HG03025 (cell line): ENCODE data around the gene ALDH18A1.

Source experiments
- ATAC-seq: cut with Tn5 transposase; IDR thresholded peaks from one replicate; pipeline ENCODE4 v1.9.1; 2021; ENCODE audit warnings: mild to moderate bottlenecking, moderate library complexity; ENCODE audit not compliant: unreplicated experiment, low FRiP score

ALDH18A1 gene

DNA sequence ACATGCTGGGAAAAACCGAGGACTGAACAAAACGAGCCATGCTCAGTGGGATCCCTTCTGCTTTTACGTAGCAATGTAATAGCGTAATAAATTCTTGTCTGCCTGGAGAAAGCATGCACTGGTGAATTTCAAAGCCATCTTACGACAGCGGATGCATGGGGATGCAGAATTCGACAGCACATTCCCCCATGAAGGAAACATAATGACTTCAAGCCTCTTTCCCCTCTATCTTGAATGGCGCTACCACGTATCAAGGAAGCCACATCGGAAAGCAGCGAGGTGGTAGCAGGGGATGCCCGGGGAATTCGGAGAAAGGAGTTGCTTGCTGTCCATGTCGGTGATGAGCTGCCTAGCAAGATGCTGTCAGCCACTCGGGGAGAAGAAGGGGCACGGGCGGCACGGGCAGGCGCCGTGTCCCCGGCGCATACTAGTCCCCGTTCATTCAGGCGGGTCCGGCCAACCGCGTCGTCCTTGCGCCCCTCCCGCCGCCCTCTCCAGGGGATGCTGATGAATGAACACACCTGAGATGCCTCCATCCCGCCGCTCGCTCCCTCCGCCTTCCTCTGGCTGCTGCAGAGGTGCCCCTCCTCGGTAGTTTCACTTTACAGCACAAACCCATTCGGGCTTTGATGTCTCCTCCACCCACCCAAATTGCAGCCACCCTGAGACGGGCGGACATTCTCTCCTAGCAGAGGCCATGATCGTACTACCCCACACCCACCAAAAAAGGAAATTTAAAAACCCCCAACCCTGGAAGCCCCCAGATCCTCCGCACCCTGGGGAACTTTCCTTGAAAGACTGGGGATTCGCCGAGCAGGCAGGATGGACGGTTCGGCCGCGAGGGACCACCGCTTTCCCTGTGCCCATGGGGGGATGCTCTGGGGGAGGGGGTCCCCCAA lies 96.0 kb downstream of the ALDH18A1 start:
- ATAC-seq = no peak

DNA sequence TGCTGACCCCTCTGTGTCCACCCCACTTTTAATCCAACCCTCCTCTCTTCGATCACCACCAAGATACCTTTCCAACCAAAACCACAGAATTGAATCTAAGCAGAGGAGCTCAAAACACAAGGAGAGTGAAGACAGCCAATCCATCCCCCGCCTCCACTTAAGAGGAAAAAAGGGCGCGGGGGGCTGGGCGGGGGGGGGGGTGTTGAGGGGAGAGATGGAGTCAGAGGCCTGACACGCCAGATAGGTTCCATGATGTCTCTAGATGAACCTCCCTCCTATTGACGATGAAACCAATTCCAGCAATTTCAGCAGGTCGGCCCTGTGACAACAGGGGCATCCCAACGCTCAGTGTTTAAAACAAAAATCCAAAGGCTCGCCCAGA lies 96.6 kb downstream of the ALDH18A1 start:
- ATAC-seq = no peak

DNA sequence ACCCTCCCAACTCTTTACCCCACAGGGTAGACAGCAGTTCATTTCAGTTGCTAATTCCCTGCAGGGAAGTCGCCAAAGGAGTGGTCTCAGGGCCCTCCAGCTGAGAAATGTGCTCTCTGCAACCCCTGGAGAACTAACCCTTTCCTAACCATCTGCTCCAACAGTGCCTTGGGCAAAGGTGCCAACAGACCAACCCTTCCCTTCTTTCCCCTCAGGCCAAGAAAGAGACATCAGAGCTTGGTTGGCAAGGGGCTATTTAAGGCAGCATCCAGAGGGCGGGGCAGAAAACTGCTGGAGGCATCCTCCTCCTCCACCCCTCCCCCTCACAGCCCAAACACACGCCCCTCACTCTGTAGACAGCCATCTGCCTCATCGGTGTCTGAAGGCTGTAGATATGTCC lies 97.0 kb downstream of the ALDH18A1 start:
- no peak for ATAC-seq

DNA sequence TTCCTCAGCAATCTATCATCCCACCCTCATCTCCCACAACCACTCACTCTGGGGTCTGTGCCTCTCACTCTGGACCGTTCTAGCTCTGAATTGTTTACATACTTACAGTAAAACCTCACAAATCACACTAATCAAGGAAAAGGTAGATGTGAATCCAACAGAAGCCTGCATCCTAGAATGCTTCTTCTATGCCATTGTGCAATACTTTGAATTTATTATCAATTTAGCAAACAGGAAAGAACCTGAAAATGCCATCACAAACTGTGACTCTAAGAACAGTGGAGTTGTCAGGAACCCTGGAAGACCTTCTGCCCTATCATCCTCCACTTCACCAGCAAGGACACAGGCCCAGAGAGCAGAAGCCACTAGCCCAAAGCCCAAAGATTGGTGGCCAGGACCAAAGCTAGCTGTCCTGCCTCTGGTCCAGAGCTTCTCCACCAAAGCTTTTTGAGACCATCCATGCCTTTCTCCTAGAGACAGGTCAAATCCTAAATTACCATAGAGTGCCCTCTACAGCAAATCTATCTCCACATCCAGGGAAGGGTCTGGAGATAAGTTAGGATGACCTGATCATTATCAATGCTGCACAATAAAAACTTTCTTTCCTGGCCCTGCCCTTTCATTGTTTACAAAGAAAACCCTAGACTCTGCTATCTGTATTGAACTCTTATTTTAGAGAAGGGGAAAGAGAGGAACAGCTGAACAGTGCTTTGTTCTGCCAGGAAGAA lies 97.8 kb downstream of the ALDH18A1 start:
- ATAC-seq = no peak

DNA sequence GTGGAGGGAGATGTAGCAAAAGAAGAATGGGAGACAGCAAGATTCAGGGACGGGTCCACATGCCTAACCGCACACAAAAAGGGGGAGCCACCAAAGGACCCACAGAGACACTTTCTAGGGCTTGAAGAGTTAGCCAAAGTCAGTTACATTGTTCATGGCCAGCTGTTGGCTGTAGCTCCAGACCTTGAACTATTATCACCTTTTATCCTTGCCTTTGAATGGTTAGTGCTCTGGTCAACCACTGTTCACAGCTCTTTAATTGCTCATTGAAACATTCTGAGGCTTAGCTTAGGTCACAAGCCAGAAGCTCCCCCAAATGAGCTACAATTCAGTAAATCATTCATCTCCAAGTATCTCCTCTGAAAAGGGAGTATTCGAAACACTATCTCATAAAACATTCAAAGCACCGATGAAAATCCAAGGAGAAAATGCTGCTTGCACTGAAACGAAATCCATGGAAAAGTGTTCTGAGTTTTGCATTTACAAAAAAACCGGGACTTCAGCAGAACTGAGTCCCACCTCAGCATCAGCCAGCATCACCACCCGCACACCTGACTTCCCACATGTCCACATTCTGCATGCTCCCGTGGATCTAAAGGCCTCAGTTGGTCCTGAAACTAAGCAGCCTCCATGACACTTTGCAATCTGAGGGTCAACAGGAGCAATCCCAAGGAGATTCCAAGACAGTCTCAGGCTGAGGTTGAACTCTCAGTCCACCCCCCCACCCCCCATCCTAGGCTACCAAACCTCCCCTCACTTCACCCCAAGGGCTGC lies 99.3 kb downstream of the ALDH18A1 start:
- no peak for ATAC-seq
